Panc1 (cell line): Measurements from ENCODE around the gene GATD1. TPM values are rescaled to one million over a fixed set of nuclear protein-coding genes. Genes with fewer than 3 reads are reported as not detected.

Experiments
- ATAC-seq: fragments of 200-7000 bp; cut with Tn5 transposase; 2 replicates; pipeline ENCODE4 v1.9.1; 2020; ENCODE audit warnings: mild to moderate bottlenecking, moderate library complexity
- BruUV-seq: library from RNA; stranded (reverse); fragments of 400-500 nt; replicated peaks from 2 replicates; lab custom pipeline; 2021; lab: Mats Ljungman, UMichigan
- CTCF ChIA-PET: fragments of 300-600 bp; sonication (Branson Sonifier 250); formaldehyde crosslinking; loops from one replicate; lab custom pipeline; 2022; ENCODE audit warnings: antibody characterized with exemption; lab: Charles Lee
- POLR2A ChIA-PET: fragments of 300-600 bp; sonication (Branson Sonifier 250); formaldehyde crosslinking; loops from one replicate; lab custom pipeline; 2022; ENCODE audit warnings: antibody characterized with exemption; lab: Charles Lee
- DNase-seq: peaks from one replicate; pipeline ENCODE4 v3.0.0-alpha.2; 2010; ENCODE audit warnings: low read depth, low spot score
- H3K27ac ChIP-seq: 2 replicates; pipeline ENCODE4 v1.5.1; 2011; ENCODE audit warnings: mild to moderate bottlenecking, low read length, inconsistent platforms
- H3K27me3 ChIP-seq: fragments of 200-500 bp; sonication (Bioruptor generic); 2 replicates; pipeline ENCODE4 v1.6.0; 2014; ENCODE audit warnings: low read length, inconsistent platforms; ENCODE audit not compliant: control insufficient read depth, insufficient read depth
- H3K36me3 ChIP-seq: fragments of 200-500 bp; sonication (Bioruptor generic); 2 replicates; pipeline ENCODE4 v1.5.1; 2014; ENCODE audit warnings: inconsistent platforms, mild to moderate bottlenecking, low read length, moderate library complexity; ENCODE audit not compliant: control insufficient read depth, insufficient read depth
- H3K4me1 ChIP-seq: 2 replicates; pipeline ENCODE4 v1.5.1; 2011; ENCODE audit warnings: inconsistent platforms, mild to moderate bottlenecking, low read length, moderate library complexity; ENCODE audit not compliant: control insufficient read depth, insufficient read depth
- H3K4me3 ChIP-seq, 2 experiments: 2 replicates each; pipeline ENCODE4 v1.5.1; 2011 to 2012; ENCODE audit warnings: low read depth in 2 of 2, low read length in 2 of 2, mild to moderate bottlenecking in 2 of 2, inconsistent platforms in 1 of 2, moderate library complexity in 1 of 2
- H3K9me3 ChIP-seq: fragments of 200-500 bp; sonication (Bioruptor generic); 2 replicates; pipeline ENCODE4 v1.5.1; 2014; ENCODE audit warnings: low read depth, mild to moderate bottlenecking, inconsistent platforms, low read length, moderate library complexity; ENCODE audit not compliant: control insufficient read depth, insufficient read depth
- CTCF ChIP-seq: fragments of 450-650 bp; IDR thresholded peaks from 2 replicates; pipeline ENCODE4 v1.5.1; 2017; ENCODE audit warnings: mild to moderate bottlenecking
- POLR2AphosphoS5 ChIP-seq: IDR thresholded peaks from 2 replicates; pipeline ENCODE4 v1.6.1; 2012; ENCODE audit warnings: mild to moderate bottlenecking, low read depth, low read length, moderate library complexity
- REST ChIP-seq, 2 experiments: IDR thresholded peaks; 2 replicates each; pipeline ENCODE4 v1.6.1; 2011 to 2012; ENCODE audit warnings: low read depth in 2 of 2, control low read depth in 1 of 2, low read length in 1 of 2, mild to moderate bottlenecking in 1 of 2, moderate library complexity in 1 of 2; ENCODE audit not compliant: insufficient read depth in 1 of 2
- SIN3A ChIP-seq: IDR thresholded peaks from 2 replicates; pipeline ENCODE4 v1.6.1; 2012; ENCODE audit warnings: low read depth, mild to moderate bottlenecking, low read length, moderate library complexity, borderline replicate concordance; ENCODE audit not compliant: insufficient read depth
- TCF7L2 ChIP-seq: IDR thresholded peaks from 2 replicates; pipeline ENCODE4 v1.6.1; 2011; ENCODE audit warnings: mild to moderate bottlenecking, low read depth, low read length, inconsistent platforms
- in situ Hi-C: cut with HindIII; loops from 2 replicates; pipeline ENCODE4 v1.10.0; 2016; ENCODE audit warnings: low sequenced_read_pairs, low pct_unique_long_range_greater_than_20kb
- intact Hi-C: fragments of 100-400 bp; cut with micrococcal nuclease; formaldehyde crosslinking; loops from one replicate; pipeline ENCODE4 v1.10.0; 2022; ENCODE audit not compliant: unreplicated experiment
- total RNA-seq: library from RNA; stranded (reverse); gene quantifications from one replicate; pipeline ENCODE4 v1.2.1, GENCODE V29; 2021; ENCODE audit not compliant: unreplicated experiment

GATD1 gene
- total RNA-seq, 1 experiment from 2014 or later: 229 TPM

- peak; percentile 50 for TF ChIP-seq POLR2AphosphoS5
- no peak for TF ChIP-seq REST (IDR thresholded peaks at IDR 0.05; ENCODE audit: insufficient read depth in 1 of 2, low read depth in 2 of 2, low read length in 1 of 2)
- TF ChIP-seq SIN3A: no peak
- peaks cover 36% of the 10 kb centered on the region for H3K4me1 ChIP-seq
- CTCF ChIA-PET: no interaction called here
- intact Hi-C loops (no loop called here), in situ Hi-C loops (no loop called here)
- BruUV-seq: no TSS peak
- no peak overlapping the region for H3K4me3 ChIP-seq
- no peaks in the 10 kb centered on the region for H3K27me3 ChIP-seq
- POLR2A ChIA-PET: no interaction called here
- H3K27ac ChIP-seq: peak overlapping the region; percentile 8; the same call in 1 of the 2 replicates
- ATAC-seq (no peak), DNase-seq (no peak)
- no peaks in the 10 kb centered on the region for H3K9me3 ChIP-seq
- H3K36me3 ChIP-seq: peaks cover 24% of the 10 kb centered on the region
Measured at GRCh38 chr11:813456-814096, 36.3 kb upstream of the GATD1 start.

- intact Hi-C loops: no loop called here
- no peak for TF ChIP-seq TCF7L2
- TF ChIP-seq REST (IDR thresholded peaks at IDR 0.05; ENCODE audit: insufficient read depth in 1 of 2, low read depth in 2 of 2, low read length in 1 of 2): no peak
- no peak for TF ChIP-seq SIN3A
- TF ChIP-seq CTCF: no peak
- peak; percentile 28 for TF ChIP-seq POLR2AphosphoS5
- no peak for ATAC-seq
- in situ Hi-C loops: no loop called here
- H3K4me1 ChIP-seq: peaks cover 37% of the 10 kb centered on the region
- H3K36me3 ChIP-seq: peaks cover 24% of the 10 kb centered on the region
- CTCF ChIA-PET: no interaction called here
- POLR2A ChIA-PET: no interaction called here
- no TSS peak for BruUV-seq
- no peaks in the 10 kb centered on the region for H3K9me3 ChIP-seq
- H3K27me3 ChIP-seq: no peaks in the 10 kb centered on the region
- H3K4me3 ChIP-seq: no peak overlapping the region
- no peak for DNase-seq
- H3K27ac ChIP-seq: no peak overlapping the region; the same call in 1 of the 2 replicates
Measured at GRCh38 chr11:813072-813455, 35.8 kb upstream of the GATD1 start.
